Panc1 (cell line): ENCODE data around the gene BCL11B. TPM values are rescaled to one million over a fixed set of nuclear protein-coding genes. Genes with fewer than 3 reads are reported as not detected.

Experiments used
- ATAC-seq: fragments of 200-7000 bp; cut with Tn5 transposase; 2 replicates; pipeline ENCODE4 v1.9.1; 2020; ENCODE audit warnings: mild to moderate bottlenecking, moderate library complexity
- BruUV-seq: library from RNA; stranded (reverse); fragments of 400-500 nt; replicated peaks from 2 replicates; lab custom pipeline; 2021; lab: Mats Ljungman, UMichigan
- CTCF ChIA-PET: fragments of 300-600 bp; sonication (Branson Sonifier 250); formaldehyde crosslinking; loops from one replicate; lab custom pipeline; 2022; ENCODE audit warnings: antibody characterized with exemption; lab: Charles Lee
- POLR2A ChIA-PET: fragments of 300-600 bp; sonication (Branson Sonifier 250); formaldehyde crosslinking; loops from one replicate; lab custom pipeline; 2022; ENCODE audit warnings: antibody characterized with exemption; lab: Charles Lee
- DNase-seq: peaks from one replicate; pipeline ENCODE4 v3.0.0-alpha.2; 2010; ENCODE audit warnings: low read depth, low spot score
- H3K27ac ChIP-seq: 2 replicates; pipeline ENCODE4 v1.5.1; 2011; ENCODE audit warnings: mild to moderate bottlenecking, low read length, inconsistent platforms
- H3K27me3 ChIP-seq: fragments of 200-500 bp; sonication (Bioruptor generic); 2 replicates; pipeline ENCODE4 v1.6.0; 2014; ENCODE audit warnings: low read length, inconsistent platforms; ENCODE audit not compliant: control insufficient read depth, insufficient read depth
- H3K36me3 ChIP-seq: fragments of 200-500 bp; sonication (Bioruptor generic); 2 replicates; pipeline ENCODE4 v1.5.1; 2014; ENCODE audit warnings: inconsistent platforms, mild to moderate bottlenecking, low read length, moderate library complexity; ENCODE audit not compliant: control insufficient read depth, insufficient read depth
- H3K4me1 ChIP-seq: 2 replicates; pipeline ENCODE4 v1.5.1; 2011; ENCODE audit warnings: inconsistent platforms, mild to moderate bottlenecking, low read length, moderate library complexity; ENCODE audit not compliant: control insufficient read depth, insufficient read depth
- H3K4me3 ChIP-seq, 2 experiments: 2 replicates each; pipeline ENCODE4 v1.5.1; 2011 to 2012; ENCODE audit warnings: low read depth in 2 of 2, low read length in 2 of 2, mild to moderate bottlenecking in 2 of 2, inconsistent platforms in 1 of 2, moderate library complexity in 1 of 2
- H3K9me3 ChIP-seq: fragments of 200-500 bp; sonication (Bioruptor generic); 2 replicates; pipeline ENCODE4 v1.5.1; 2014; ENCODE audit warnings: low read depth, mild to moderate bottlenecking, inconsistent platforms, low read length, moderate library complexity; ENCODE audit not compliant: control insufficient read depth, insufficient read depth
- CTCF ChIP-seq: fragments of 450-650 bp; IDR thresholded peaks from 2 replicates; pipeline ENCODE4 v1.5.1; 2017; ENCODE audit warnings: mild to moderate bottlenecking
- POLR2AphosphoS5 ChIP-seq: IDR thresholded peaks from 2 replicates; pipeline ENCODE4 v1.6.1; 2012; ENCODE audit warnings: mild to moderate bottlenecking, low read depth, low read length, moderate library complexity
- REST ChIP-seq, 2 experiments: IDR thresholded peaks; 2 replicates each; pipeline ENCODE4 v1.6.1; 2011 to 2012; ENCODE audit warnings: low read depth in 2 of 2, control low read depth in 1 of 2, low read length in 1 of 2, mild to moderate bottlenecking in 1 of 2, moderate library complexity in 1 of 2; ENCODE audit not compliant: insufficient read depth in 1 of 2
- SIN3A ChIP-seq: IDR thresholded peaks from 2 replicates; pipeline ENCODE4 v1.6.1; 2012; ENCODE audit warnings: low read depth, mild to moderate bottlenecking, low read length, moderate library complexity, borderline replicate concordance; ENCODE audit not compliant: insufficient read depth
- TCF7L2 ChIP-seq: IDR thresholded peaks from 2 replicates; pipeline ENCODE4 v1.6.1; 2011; ENCODE audit warnings: mild to moderate bottlenecking, low read depth, low read length, inconsistent platforms
- in situ Hi-C: cut with HindIII; loops from 2 replicates; pipeline ENCODE4 v1.10.0; 2016; ENCODE audit warnings: low sequenced_read_pairs, low pct_unique_long_range_greater_than_20kb
- intact Hi-C: fragments of 100-400 bp; cut with micrococcal nuclease; formaldehyde crosslinking; loops from one replicate; pipeline ENCODE4 v1.10.0; 2022; ENCODE audit not compliant: unreplicated experiment
- total RNA-seq: library from RNA; stranded (reverse); gene quantifications from one replicate; pipeline ENCODE4 v1.2.1, GENCODE V29; 2021; ENCODE audit not compliant: unreplicated experiment

BCL11B gene
- total RNA-seq, 1 experiment from 2014 or later: 0.23 TPM

GRCh38 chr14:99157676-99158075, 114.3 kb downstream of the BCL11B start:
- POLR2A ChIA-PET: no interaction called here
- H3K36me3 ChIP-seq: no peaks in the 10 kb centered on the region
- no TSS peak for BruUV-seq

DNA sequence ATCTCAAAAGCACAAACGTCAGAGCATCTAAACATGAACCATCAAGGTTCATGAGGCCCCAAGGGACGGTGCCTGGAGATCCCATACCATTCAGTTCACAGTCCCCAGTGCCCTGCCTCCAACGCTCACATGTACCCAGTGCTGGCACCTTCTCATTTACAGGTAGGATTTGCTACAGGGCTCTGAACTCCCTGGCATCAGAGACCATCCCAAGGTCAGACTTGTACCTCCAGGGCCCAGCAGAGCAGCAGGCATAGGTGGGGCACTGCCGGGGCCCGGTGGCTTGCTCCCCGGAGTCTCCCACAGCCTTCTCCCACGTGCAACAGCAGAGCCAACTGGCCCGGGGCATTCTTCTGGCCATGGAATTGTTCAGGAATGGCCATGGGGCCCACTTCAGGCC, 114.8 kb downstream of the BCL11B start:
- Histone ChIP-seq H3K27me3 (no peaks in the 10 kb centered on the region), H3K4me1 (no peaks in the 10 kb centered on the region), H3K9me3 (no peaks in the 10 kb centered on the region), H3K27ac (no peak overlapping the region), H3K4me3 (no peak overlapping the region), H3K36me3 (no peaks in the 10 kb centered on the region)
- intact Hi-C loops: no loop called here
- no peak for TF ChIP-seq TCF7L2
- TF ChIP-seq REST (IDR thresholded peaks at IDR 0.05; ENCODE audit: insufficient read depth in 1 of 2, low read depth in 2 of 2, low read length in 1 of 2): no peak
- TF ChIP-seq SIN3A: no peak
- TF ChIP-seq POLR2AphosphoS5: no peak
- no peak for TF ChIP-seq CTCF
- BruUV-seq: no TSS peak
- ChIA-PET POLR2A (no interaction called here), CTCF (no interaction called here)
- no peak for DNase-seq
- in situ Hi-C loops: no loop called here
- no peak for ATAC-seq

More at GRCh38 chr14:99157676-99158075, 114.3 kb downstream of the BCL11B start:
- Histone ChIP-seq H3K27ac (no peak overlapping the region), H3K4me1 (no peaks in the 10 kb centered on the region), H3K27me3 (no peaks in the 10 kb centered on the region), H3K4me3 (no peak overlapping the region), H3K9me3 (no peaks in the 10 kb centered on the region)
- no peak for DNase-seq
- ATAC-seq: no peak
- in situ Hi-C loops: no loop called here
- intact Hi-C loops: no loop called here
- CTCF ChIA-PET: no interaction called here
- TF ChIP-seq POLR2AphosphoS5: no peak
- TF ChIP-seq CTCF: no peak
- no peak for TF ChIP-seq REST (IDR thresholded peaks at IDR 0.05; ENCODE audit: insufficient read depth in 1 of 2, low read depth in 2 of 2, low read length in 1 of 2)
